Caco-2 (cell line): ENCODE data around the gene CSNK2A2. TPM values are rescaled to one million over a fixed set of nuclear protein-coding genes. Genes with fewer than 3 reads are reported as not detected.

Source experiments
- BruUV-seq: library from RNA; stranded (reverse); fragments of 400-500 nt; replicated peaks from 2 replicates; lab custom pipeline; 2021; lab: Mats Ljungman, UMichigan
- CTCF ChIA-PET: fragments of 300-600 bp; sonication (Branson Sonifier 250); formaldehyde crosslinking; loops from one replicate; lab custom pipeline; 2022; ENCODE audit warnings: antibody characterized with exemption; lab: Charles Lee
- POLR2A ChIA-PET: fragments of 300-600 bp; sonication (Branson Sonifier 250); formaldehyde crosslinking; loops from one replicate; lab custom pipeline; 2022; ENCODE audit warnings: antibody characterized with exemption; lab: Charles Lee
- DNase-seq, 2 experiments: peaks; one replicate each; pipeline versions ENCODE4 v3.0.0 to v3.0.0-alpha.2; 2020 to 2022
- H3K27me3 ChIP-seq: replicated peaks from 2 replicates; pipeline ENCODE4 v1.6.0; 2011; ENCODE audit warnings: low read length; ENCODE audit not compliant: control insufficient read depth, insufficient read depth
- H3K36me3 ChIP-seq: 2 replicates; pipeline ENCODE4 v1.5.1; 2011; ENCODE audit warnings: low read length; ENCODE audit not compliant: control insufficient read depth, insufficient read depth
- H3K4me1 ChIP-seq: fragments of 250-450 bp; sonication (Bioruptor Pico); 2 replicates; pipeline ENCODE4 v1.5.1; 2020; ENCODE audit warnings: mild to moderate bottlenecking
- H3K4me3 ChIP-seq: 2 replicates; pipeline ENCODE4 v1.5.1; 2011; ENCODE audit warnings: low read depth, mild to moderate bottlenecking, control low read depth, low read length
- H3K9me3 ChIP-seq: fragments of 250-450 bp; sonication (Bioruptor Pico); 2 replicates; pipeline ENCODE4 v1.5.1; 2020; ENCODE audit warnings: mild to moderate bottlenecking, moderate library complexity
- H3K27ac Mint-ChIP-seq: one replicate; pipeline ENCODE4 v1.8.0; 2022; ENCODE audit warnings: mixed read lengths; ENCODE audit not compliant: unreplicated experiment
- H3K27me3 Mint-ChIP-seq: one replicate; pipeline ENCODE4 v1.8.0; 2022; ENCODE audit warnings: mixed read lengths; ENCODE audit not compliant: insufficient read depth, unreplicated experiment
- H3K36me3 Mint-ChIP-seq: one replicate; pipeline ENCODE4 v1.8.0; 2022; ENCODE audit warnings: mild to moderate bottlenecking, mixed read lengths; ENCODE audit not compliant: insufficient read depth, unreplicated experiment
- H3K4me1 Mint-ChIP-seq: one replicate; pipeline ENCODE4 v1.8.0; 2022; ENCODE audit warnings: low read depth, mixed read lengths; ENCODE audit not compliant: unreplicated experiment
- H3K4me3 Mint-ChIP-seq: one replicate; pipeline ENCODE4 v1.8.0; 2022; ENCODE audit warnings: mild to moderate bottlenecking, moderate library complexity, mixed read lengths; ENCODE audit not compliant: unreplicated experiment
- H3K9me3 Mint-ChIP-seq: one replicate; pipeline ENCODE4 v1.8.0; 2022; ENCODE audit warnings: mixed read lengths; ENCODE audit not compliant: unreplicated experiment
- intact Hi-C: fragments of 100-400 bp; cut with micrococcal nuclease; formaldehyde crosslinking; loops from one replicate; pipeline ENCODE4 v1.10.0; 2022; ENCODE audit not compliant: unreplicated experiment
- total RNA-seq: library from RNA; stranded (reverse); gene quantifications from 2 replicates; pipeline ENCODE4 v1.2.3, GENCODE V29; 2022
- TF ChIP-seq, protein P1 (sequence below), 2 experiments: fragments of 200-600 bp in 1 of 2; IDR thresholded peaks; 1 replicate in 1 of 2; 2 replicates in 1 of 2; pipeline versions ENCODE4 v1.5.1 to v1.8.0; 2011 to 2022; ENCODE audit warnings: antibody characterized with exemption in 1 of 2, control low read depth in 1 of 2, inconsistent platforms in 1 of 2, low read depth in 1 of 2, low read length in 1 of 2, mild to moderate bottlenecking in 1 of 2, moderate library complexity in 1 of 2; ENCODE audit not compliant: insufficient read depth in 1 of 2, severe bottlenecking in 1 of 2, unreplicated experiment in 1 of 2

Gene CSNK2A2
- total RNA-seq, 1 experiment from 2014 or later = 181 TPM

DNA sequence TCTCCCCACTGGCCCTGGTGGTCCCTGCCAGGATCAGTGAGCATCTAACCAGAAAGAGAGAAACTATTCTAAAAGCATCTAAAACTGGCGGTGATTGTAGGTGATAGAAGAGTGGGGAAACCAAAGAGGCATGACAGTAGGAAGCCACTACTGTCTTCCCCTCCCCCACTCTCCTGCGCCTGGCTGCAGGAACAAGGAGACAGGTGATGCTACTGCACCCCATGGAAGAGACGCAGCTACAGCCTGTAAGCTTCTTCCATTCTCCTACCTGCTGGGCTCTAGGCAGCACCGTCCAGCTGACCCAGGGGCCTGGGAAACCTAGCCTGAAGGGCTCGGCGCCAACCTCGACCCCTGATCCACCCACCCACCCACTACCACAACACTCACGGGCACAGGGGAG is 32.4 kb upstream of the CSNK2A2 start:
- ChIA-PET POLR2A (no interaction called here), CTCF (no interaction called here)
- Mint-ChIP-seq H3K4me1 (no peaks in the 10 kb centered on the region), H3K9me3 (no peaks in the 10 kb centered on the region), H3K36me3 (no peaks in the 10 kb centered on the region), H3K27ac (no peak overlapping the region), H3K27me3 (peaks cover 5% of the 10 kb centered on the region), H3K4me3 (no peak overlapping the region)
- no TSS peak for BruUV-seq
- no peak for DNase-seq
- no peak overlapping the region for H3K4me3 ChIP-seq
- no peaks in the 10 kb centered on the region for H3K27me3 ChIP-seq
- H3K4me1 ChIP-seq = no peaks in the 10 kb centered on the region
- TF ChIP-seq, protein P1, sequence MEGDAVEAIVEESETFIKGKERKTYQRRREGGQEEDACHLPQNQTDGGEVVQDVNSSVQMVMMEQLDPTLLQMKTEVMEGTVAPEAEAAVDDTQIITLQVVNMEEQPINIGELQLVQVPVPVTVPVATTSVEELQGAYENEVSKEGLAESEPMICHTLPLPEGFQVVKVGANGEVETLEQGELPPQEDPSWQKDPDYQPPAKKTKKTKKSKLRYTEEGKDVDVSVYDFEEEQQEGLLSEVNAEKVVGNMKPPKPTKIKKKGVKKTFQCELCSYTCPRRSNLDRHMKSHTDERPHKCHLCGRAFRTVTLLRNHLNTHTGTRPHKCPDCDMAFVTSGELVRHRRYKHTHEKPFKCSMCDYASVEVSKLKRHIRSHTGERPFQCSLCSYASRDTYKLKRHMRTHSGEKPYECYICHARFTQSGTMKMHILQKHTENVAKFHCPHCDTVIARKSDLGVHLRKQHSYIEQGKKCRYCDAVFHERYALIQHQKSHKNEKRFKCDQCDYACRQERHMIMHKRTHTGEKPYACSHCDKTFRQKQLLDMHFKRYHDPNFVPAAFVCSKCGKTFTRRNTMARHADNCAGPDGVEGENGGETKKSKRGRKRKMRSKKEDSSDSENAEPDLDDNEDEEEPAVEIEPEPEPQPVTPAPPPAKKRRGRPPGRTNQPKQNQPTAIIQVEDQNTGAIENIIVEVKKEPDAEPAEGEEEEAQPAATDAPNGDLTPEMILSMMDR (IDR thresholded peaks at IDR 0.05; ENCODE audit: insufficient read depth in 1 of 2, low read depth in 1 of 2, low read length in 1 of 2, severe bottlenecking in 1 of 2, unreplicated experiment in 1 of 2) = no peak
- H3K9me3 ChIP-seq = no peaks in the 10 kb centered on the region
- intact Hi-C loops = no loop called here
- H3K36me3 ChIP-seq = no peaks in the 10 kb centered on the region

DNA sequence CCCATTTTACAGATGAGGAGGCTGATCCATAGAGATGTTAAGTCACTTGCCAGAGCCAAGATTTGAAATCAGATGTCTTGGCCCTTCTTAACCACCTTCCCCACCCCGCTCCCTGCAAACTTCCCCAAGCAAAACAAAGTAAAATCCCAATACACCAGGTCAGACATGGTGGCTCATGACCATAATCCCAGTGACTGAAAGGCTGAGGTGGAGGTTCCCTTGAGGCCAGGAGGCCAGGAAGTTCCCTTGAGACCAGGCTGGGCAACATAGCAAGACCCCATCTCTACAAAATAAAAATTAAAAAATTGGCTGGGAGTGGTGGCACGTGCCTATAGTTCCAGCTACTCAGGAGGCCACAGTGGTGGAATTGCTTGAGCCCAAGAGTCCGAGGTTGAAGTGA is 28.9 kb upstream of the CSNK2A2 start:
- no peaks in the 10 kb centered on the region for H3K36me3 ChIP-seq
- no peak for DNase-seq
- H3K4me3 Mint-ChIP-seq = no peak overlapping the region
- H3K27ac Mint-ChIP-seq = no peak overlapping the region
- H3K9me3 ChIP-seq = no peaks in the 10 kb centered on the region
- no peak overlapping the region for H3K4me3 ChIP-seq
- POLR2A ChIA-PET = no interaction called here
- CTCF ChIA-PET = no interaction called here
- no TSS peak for BruUV-seq
- peaks cover 8% of the 10 kb centered on the region for H3K27me3 Mint-ChIP-seq
- H3K27me3 ChIP-seq = no peaks in the 10 kb centered on the region
- no peaks in the 10 kb centered on the region for H3K4me1 ChIP-seq
- no peaks in the 10 kb centered on the region for H3K9me3 Mint-ChIP-seq
- no peaks in the 10 kb centered on the region for H3K4me1 Mint-ChIP-seq
- TF ChIP-seq, protein P1 (IDR thresholded peaks at IDR 0.05; ENCODE audit: insufficient read depth in 1 of 2, low read depth in 1 of 2, low read length in 1 of 2, severe bottlenecking in 1 of 2, unreplicated experiment in 1 of 2) = no peak
- intact Hi-C loops = no loop called here
- H3K36me3 Mint-ChIP-seq = no peaks in the 10 kb centered on the region

DNA sequence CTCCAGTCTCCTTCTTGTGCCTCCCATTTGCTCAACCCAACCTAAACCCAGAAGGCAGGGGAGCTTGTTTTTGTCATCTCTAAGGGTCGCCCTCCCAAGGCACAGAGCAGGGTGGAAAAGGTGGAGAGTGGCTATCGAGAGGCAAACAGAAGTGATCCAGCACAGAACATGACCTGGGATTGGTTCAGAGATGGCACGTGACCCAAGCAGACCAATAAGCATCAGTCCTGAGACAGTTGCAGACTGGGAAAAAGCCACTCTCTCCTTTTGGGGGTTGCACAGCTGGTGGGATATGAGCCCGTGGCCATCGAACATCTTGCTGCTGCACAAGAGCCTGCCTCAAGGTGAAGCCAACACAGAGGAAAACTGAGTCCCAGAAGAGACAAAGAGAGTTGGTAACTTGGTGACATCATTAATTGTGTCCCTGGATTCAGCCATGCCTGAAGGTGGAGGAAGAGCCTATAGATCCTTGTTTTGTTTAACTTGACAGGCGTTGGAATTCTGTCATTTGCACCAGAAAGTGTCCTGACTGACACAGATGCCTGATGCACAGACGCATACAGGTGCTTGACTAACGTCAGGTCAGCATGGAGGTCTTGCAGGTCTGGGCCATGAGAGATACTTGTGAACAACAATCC is 28.2 kb upstream of the CSNK2A2 start:
- DNase-seq = no peak
- no TSS peak for BruUV-seq
- Mint-ChIP-seq H3K27me3 (peaks cover 10% of the 10 kb centered on the region), H3K4me3 (no peak overlapping the region), H3K4me1 (no peaks in the 10 kb centered on the region), H3K36me3 (no peaks in the 10 kb centered on the region), H3K27ac (no peak overlapping the region), H3K9me3 (no peaks in the 10 kb centered on the region)
- intact Hi-C loops = no loop called here
- no peaks in the 10 kb centered on the region for H3K4me1 ChIP-seq
- H3K36me3 ChIP-seq = no peaks in the 10 kb centered on the region
- TF ChIP-seq, protein P1 (IDR thresholded peaks at IDR 0.05; ENCODE audit: insufficient read depth in 1 of 2, low read depth in 1 of 2, low read length in 1 of 2, severe bottlenecking in 1 of 2, unreplicated experiment in 1 of 2) = no peak
- H3K4me3 ChIP-seq = no peak overlapping the region
- ChIA-PET CTCF (no interaction called here), POLR2A (no interaction called here)
- no peaks in the 10 kb centered on the region for H3K27me3 ChIP-seq
- H3K9me3 ChIP-seq = no peaks in the 10 kb centered on the region
